GM12892 (cell line): ENCODE measurements around the gene TBC1D19.

Source experiments
- POLR2A ChIP-seq: IDR thresholded peaks from 2 replicates; pipeline ENCODE4 v1.6.1; 2011; ENCODE audit warnings: low read depth, low read length, control low read depth
- POLR2AphosphoS5 ChIP-seq: IDR thresholded peaks from 2 replicates; pipeline ENCODE4 v1.6.1; 2011; ENCODE audit warnings: low read depth, low read length, control low read depth
- TAF1 ChIP-seq: IDR thresholded peaks from 2 replicates; pipeline ENCODE4 v1.6.1; 2011; ENCODE audit warnings: low read depth, mild to moderate bottlenecking, control low read depth, low read length, borderline replicate concordance

GRCh38 chr4:26594371-26594770 lies 10.5 kb downstream of the TBC1D19 start:
- TF ChIP-seq POLR2A (no peak), POLR2AphosphoS5 (no peak), TAF1 (no peak)
